ENCODE data around the gene CD28. TPM values are rescaled to one million over a fixed set of nuclear protein-coding genes. Genes with fewer than 3 reads are reported as not detected.
"Not testable (repeated sequence)": the region's sequence is repeated elsewhere in the genome, so short reads cannot be mapped to it uniquely, and the experiment has no call there.

Gene CD28
- total RNA-seq, 4 donors from 2014 or later, result 0.22 to 13.8 (median 0.60) TPM

DNA sequence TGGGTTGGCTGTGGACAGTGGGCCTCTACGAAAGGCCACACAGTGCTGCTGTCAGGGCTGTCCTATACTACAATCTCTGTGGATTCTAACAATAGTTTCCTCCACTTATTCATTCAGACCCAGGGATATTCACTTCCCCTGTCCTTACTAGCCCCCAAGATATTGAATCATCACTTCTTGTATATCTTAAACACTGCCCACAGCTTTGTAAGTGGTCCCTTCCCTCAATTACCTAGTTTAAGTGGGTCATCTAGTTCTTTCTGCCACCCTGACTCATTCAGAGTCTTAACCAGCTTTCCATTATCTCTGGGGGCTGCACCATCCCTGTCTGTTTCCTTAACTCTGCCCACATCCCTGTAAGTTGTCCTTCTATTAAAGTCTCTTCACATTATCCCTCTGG is 69.2 kb downstream of the CD28 start:
- Histone ChIP-seq H3K4me3 (no peak overlapping the region), H3K27ac (no peak overlapping the region), H3K9me3 (no peaks in the 10 kb centered on the region), H3K36me3 (no peaks in the 10 kb centered on the region), H3K4me1 (no peaks in the 10 kb centered on the region), H3K27me3 (no peaks in the 10 kb centered on the region)
- TF ChIP-seq, protein P1, sequence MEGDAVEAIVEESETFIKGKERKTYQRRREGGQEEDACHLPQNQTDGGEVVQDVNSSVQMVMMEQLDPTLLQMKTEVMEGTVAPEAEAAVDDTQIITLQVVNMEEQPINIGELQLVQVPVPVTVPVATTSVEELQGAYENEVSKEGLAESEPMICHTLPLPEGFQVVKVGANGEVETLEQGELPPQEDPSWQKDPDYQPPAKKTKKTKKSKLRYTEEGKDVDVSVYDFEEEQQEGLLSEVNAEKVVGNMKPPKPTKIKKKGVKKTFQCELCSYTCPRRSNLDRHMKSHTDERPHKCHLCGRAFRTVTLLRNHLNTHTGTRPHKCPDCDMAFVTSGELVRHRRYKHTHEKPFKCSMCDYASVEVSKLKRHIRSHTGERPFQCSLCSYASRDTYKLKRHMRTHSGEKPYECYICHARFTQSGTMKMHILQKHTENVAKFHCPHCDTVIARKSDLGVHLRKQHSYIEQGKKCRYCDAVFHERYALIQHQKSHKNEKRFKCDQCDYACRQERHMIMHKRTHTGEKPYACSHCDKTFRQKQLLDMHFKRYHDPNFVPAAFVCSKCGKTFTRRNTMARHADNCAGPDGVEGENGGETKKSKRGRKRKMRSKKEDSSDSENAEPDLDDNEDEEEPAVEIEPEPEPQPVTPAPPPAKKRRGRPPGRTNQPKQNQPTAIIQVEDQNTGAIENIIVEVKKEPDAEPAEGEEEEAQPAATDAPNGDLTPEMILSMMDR (IDR thresholded peaks at IDR 0.05), result no peak
- TF ChIP-seq POLR2A (IDR thresholded peaks at IDR 0.05) (no peak), EP300 (IDR thresholded peaks at IDR 0.05) (no peak)
- WGBS, 2 donors, result 100% methylated on average over 1 of the region's 1 CpG
- DNase-seq (ENCODE audit: low spot score in 2 of 2), result no peak

DNA sequence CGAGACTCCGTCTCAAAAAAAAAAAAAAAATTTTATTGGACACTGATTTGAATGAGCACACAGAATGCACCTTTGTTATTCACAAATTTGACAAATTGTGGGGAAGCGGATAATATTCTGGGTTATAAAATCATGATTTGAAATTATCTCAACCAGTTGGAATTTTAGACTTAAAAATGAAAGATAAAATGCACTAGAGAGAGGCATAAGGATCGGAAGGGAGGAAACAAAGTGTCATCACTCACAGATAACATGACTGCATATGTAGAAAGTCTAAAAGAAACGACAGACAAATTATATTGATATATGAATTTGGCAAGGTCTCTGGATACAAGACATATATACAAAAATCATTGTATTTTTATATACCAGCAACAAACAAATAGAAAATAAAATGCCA is 70.6 kb downstream of the CD28 start:
- WGBS, 2 donors, result 66 to 84% methylated on average over 5 of the region's 5 CpGs
- H3K4me1 ChIP-seq, result peaks cover 0 to 3% (median 0%) of the 10 kb centered on the region in 4 donors
- no peaks in the 10 kb centered on the region for H3K9me3 ChIP-seq
- no peaks in the 10 kb centered on the region for H3K27me3 ChIP-seq
- no peak overlapping the region for H3K4me3 ChIP-seq
- DNase-seq (ENCODE audit: low spot score in 2 of 2), result no peak
- TF ChIP-seq, protein P1 (IDR thresholded peaks at IDR 0.05), result no peak
- TF ChIP-seq POLR2A (IDR thresholded peaks at IDR 0.05) (no peak), EP300 (IDR thresholded peaks at IDR 0.05) (no peak)
- no peaks in the 10 kb centered on the region for H3K36me3 ChIP-seq
- no peak overlapping the region for H3K27ac ChIP-seq

DNA sequence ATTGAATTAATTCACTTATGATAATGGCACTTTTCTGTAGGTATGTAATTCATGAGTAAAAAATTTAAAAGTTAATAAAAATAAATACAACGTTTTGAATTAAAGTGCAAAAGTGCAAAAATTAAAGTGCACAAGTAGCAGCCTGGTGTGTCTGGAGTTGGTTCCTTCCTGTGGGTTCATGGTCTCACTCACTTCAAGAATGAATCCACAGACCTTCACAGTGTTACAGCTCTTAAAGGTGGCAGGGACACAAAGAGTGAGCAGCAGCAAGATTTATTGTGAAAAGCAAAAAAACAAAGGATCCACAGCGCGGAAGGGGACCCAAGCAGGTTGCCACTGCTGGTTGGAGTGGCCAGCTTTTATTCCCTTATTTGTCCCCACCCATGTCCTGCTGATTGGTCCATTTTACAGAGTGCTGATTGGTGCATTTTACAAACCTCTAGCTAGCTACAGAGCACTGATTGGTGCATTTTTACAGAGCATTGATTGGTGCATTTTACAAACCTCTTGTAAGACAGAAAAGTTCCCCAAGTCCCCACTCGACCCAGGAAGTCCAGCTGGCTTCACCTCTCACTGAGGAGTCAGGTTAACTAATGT is 73.1 kb downstream of the CD28 start:
- not testable (repeated sequence) for H3K4me3 ChIP-seq; DNase-seq (ENCODE audit: low spot score in 2 of 2); H3K27ac ChIP-seq; H3K9me3 ChIP-seq; H3K36me3 ChIP-seq; H3K27me3 ChIP-seq
- peaks cover 0 to 10% (median 0%) of the 10 kb centered on the region in 4 donors for H3K4me1 ChIP-seq
- 81 to 82% methylated on average over 4 of the region's 4 CpGs for WGBS, 2 donors

DNA sequence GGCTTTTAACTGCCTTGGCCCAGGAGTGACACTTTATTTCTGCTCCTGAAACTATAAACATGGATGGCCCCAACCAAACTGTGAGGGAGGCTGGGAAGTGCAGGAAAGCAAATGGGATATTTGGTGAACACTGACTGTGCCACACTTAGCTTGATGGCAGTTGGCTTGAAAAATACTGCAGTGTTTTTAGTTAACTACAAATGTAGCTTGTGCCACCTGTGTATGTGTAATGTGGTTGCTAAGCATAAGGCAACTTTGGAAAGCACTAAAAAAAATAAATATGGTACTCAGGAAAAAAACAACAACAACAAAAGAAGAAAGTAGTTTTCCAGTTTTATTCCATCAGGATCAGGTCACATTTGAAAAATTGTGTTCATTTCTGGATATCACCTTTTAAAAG is 73.8 kb downstream of the CD28 start:
- Histone ChIP-seq H3K36me3 (no peaks in the 10 kb centered on the region), H3K4me1 (peaks cover 0 to 10% (median 0%) of the 10 kb centered on the region in 4 donors), H3K4me3 (no peak overlapping the region), H3K9me3 (no peaks in the 10 kb centered on the region), H3K27ac (no peak overlapping the region), H3K27me3 (no peaks in the 10 kb centered on the region)
- no peak for DNase-seq (ENCODE audit: low spot score in 2 of 2)
- TF ChIP-seq POLR2A (IDR thresholded peaks at IDR 0.05) (no peak), EP300 (IDR thresholded peaks at IDR 0.05) (no peak)
- TF ChIP-seq, protein P1 (IDR thresholded peaks at IDR 0.05), result no peak

DNA sequence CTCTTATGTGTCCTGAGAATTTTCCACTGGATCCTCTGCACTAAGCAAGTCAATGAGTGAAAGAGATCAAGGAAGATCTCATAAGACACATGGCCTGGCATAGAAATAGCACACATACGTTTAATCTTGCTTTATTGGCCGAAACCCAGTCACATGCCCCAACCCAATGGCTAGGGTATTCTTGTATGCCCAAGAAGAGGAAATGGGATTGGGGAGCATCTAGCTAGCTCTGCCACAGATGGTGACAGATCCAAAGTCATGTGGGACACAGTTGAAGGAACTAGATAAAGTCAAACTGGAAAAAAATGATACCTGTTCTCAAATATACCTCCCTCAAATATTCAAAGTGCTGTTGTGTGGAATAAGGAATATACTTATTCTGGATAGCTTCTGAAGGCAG is 74.7 kb downstream of the CD28 start:
- no peak for DNase-seq (ENCODE audit: low spot score in 2 of 2)
- Histone ChIP-seq H3K4me1 (peaks cover 0 to 17% (median 0%) of the 10 kb centered on the region in 4 donors), H3K9me3 (no peaks in the 10 kb centered on the region), H3K27me3 (no peaks in the 10 kb centered on the region), H3K36me3 (no peaks in the 10 kb centered on the region), H3K27ac (no peak overlapping the region), H3K4me3 (no peak overlapping the region)
- no peak for TF ChIP-seq POLR2A (IDR thresholded peaks at IDR 0.05)
- TF ChIP-seq EP300 (IDR thresholded peaks at IDR 0.05), result no peak
- TF ChIP-seq, protein P1 (IDR thresholded peaks at IDR 0.05), result no peak
- WGBS, 2 donors, result 81 to 95% methylated on average over 2 of the region's 2 CpGs
